A673 (cell line): Measurements from ENCODE around the gene CORO7.

ENCODE experiments used
- EZH2 ChIP-seq: fragments of 200-600 bp; sonication (generic); IDR thresholded peaks from 2 replicates; pipeline ENCODE4 v1.6.1; 2017; ENCODE audit warnings: borderline replicate concordance, low read depth, mild to moderate bottlenecking, mixed read lengths, antibody characterized with exemption, low read length; ENCODE audit not compliant: poor library complexity, severe bottlenecking
- TF ChIP-seq, protein P1 (sequence below): fragments of 300-800, 200-600 bp; sonication (generic); conservative IDR thresholded peaks from 2 replicates; pipeline ENCODE4 v1.5.1; 2017; ENCODE audit warnings: low read depth, mild to moderate bottlenecking, antibody characterized with exemption, low read length, moderate library complexity, mixed read lengths

DNA sequence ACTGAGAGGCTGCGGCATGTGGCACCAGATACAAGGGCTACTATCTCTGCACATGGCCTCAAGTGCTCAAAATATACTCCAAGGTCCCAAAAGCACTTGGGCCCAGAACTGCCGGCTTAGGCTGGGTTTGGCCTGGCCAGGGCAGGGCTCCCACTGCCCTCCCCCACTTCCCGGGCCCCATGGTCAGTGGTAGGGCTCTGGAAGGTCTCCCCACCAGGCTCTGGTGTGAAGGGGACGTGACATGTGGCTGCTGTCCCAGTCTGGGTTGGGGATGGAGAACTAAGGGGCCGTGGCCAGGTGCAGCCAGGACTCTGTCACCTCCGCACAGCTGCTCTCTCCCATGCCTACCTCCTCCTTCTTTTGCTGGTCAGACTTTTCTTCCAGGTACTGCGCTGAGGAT, 59.6 kb downstream of the CORO7 start:
- TF ChIP-seq EZH2 = no peak
- TF ChIP-seq, protein P1, sequence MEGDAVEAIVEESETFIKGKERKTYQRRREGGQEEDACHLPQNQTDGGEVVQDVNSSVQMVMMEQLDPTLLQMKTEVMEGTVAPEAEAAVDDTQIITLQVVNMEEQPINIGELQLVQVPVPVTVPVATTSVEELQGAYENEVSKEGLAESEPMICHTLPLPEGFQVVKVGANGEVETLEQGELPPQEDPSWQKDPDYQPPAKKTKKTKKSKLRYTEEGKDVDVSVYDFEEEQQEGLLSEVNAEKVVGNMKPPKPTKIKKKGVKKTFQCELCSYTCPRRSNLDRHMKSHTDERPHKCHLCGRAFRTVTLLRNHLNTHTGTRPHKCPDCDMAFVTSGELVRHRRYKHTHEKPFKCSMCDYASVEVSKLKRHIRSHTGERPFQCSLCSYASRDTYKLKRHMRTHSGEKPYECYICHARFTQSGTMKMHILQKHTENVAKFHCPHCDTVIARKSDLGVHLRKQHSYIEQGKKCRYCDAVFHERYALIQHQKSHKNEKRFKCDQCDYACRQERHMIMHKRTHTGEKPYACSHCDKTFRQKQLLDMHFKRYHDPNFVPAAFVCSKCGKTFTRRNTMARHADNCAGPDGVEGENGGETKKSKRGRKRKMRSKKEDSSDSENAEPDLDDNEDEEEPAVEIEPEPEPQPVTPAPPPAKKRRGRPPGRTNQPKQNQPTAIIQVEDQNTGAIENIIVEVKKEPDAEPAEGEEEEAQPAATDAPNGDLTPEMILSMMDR = no peak
